ENCODE data around the gene SYP.

DNA sequence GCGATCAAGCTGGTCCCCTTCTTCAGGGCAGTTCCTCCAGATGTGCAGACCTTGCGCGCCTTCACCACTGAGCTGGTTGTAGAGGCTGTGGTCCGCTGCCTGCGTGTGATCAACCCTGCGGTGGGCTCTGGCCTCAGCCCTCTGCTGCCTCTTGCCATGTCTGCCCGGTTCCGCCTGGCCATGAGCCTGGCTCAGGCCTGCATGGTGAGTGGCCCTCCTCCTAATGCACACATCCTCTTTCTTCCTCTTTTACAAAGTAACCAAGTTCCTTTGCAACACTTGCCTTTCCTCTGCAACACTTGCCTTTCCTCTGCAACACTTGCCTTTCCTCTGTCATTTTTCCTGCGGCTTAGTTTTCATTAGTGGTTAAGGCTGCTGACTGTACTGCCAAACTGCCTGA is 37.1 kb upstream of the SYP start:
- TF ChIP-seq CTCF (IDR thresholded peaks at IDR 0.05) = no peak
- no peak for TF ChIP-seq POLR2A (IDR thresholded peaks at IDR 0.05)
